ENCODE results near the gene GMPR.

The GMPR gene

DNA sequence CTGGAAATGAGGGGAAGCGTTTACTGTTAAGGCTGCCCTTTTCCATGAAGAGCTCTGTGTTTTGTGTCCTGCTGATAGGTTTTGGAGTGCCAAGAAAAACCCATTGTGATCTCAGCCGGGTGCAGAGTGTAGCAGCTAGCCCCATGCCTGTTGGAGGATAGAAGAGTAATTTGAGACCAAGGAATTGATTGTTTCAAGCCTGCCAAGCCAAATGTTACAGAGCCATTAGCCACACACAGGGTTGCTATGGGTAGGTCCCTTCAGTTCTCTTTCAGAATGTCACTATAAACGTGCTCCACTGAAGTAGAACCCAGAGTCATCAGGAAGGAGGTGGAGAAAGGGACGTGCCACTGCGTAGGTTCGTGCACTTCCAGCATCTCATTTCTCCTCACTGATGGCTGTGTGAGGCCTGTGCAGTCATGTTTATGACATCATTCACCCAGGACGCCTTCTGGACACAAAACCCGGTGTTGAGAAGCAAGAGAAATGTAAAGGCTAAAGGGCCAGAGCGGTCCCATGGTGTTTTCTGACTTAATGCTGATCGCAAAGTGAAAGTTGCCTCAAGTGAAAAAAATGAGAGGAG is 6.6 kb downstream of the GMPR start:
- TF ChIP-seq, protein P1, sequence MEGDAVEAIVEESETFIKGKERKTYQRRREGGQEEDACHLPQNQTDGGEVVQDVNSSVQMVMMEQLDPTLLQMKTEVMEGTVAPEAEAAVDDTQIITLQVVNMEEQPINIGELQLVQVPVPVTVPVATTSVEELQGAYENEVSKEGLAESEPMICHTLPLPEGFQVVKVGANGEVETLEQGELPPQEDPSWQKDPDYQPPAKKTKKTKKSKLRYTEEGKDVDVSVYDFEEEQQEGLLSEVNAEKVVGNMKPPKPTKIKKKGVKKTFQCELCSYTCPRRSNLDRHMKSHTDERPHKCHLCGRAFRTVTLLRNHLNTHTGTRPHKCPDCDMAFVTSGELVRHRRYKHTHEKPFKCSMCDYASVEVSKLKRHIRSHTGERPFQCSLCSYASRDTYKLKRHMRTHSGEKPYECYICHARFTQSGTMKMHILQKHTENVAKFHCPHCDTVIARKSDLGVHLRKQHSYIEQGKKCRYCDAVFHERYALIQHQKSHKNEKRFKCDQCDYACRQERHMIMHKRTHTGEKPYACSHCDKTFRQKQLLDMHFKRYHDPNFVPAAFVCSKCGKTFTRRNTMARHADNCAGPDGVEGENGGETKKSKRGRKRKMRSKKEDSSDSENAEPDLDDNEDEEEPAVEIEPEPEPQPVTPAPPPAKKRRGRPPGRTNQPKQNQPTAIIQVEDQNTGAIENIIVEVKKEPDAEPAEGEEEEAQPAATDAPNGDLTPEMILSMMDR (IDR thresholded peaks at IDR 0.05; ENCODE audit: low read depth, low read length, missing control alignments): no peak
- no peak overlapping the region for H3K4me3 ChIP-seq (replicated peaks; ENCODE audit: low read depth, low read length)
- no peak for DNase-seq (ENCODE audit: extremely low read depth, low read depth)

DNA sequence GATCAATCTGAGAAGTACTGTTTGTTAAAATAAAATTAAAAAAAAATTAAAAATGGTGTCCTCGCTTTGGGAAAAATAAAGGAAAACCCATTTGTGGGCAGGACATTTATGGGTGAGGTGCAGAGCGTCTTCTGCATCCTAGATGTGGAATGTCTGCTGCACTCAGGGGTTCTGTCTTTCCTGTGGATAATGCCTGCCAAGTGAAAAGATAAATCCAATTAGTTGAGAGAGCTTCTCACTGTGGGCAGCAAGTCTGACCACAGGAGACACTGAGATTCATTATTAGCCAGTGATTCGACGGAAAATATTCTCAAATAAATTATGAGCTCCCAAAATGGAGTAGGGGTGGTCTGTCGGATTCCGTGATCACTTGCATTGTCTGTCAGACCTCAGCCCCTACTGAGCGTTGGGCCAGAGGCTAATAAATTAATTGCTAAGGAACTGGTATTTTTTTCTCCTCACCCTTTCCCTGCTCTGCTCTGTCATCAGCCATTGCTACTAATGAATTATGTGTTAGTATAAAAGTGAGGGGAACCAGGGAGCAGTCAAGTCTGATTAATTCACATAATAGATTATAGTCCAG is 10.0 kb downstream of the GMPR start:
- no peak for DNase-seq (ENCODE audit: extremely low read depth, low read depth)
- TF ChIP-seq, protein P1 (IDR thresholded peaks at IDR 0.05; ENCODE audit: low read depth, low read length, missing control alignments): no peak
- H3K4me3 ChIP-seq (replicated peaks; ENCODE audit: low read depth, low read length): no peak overlapping the region

DNA sequence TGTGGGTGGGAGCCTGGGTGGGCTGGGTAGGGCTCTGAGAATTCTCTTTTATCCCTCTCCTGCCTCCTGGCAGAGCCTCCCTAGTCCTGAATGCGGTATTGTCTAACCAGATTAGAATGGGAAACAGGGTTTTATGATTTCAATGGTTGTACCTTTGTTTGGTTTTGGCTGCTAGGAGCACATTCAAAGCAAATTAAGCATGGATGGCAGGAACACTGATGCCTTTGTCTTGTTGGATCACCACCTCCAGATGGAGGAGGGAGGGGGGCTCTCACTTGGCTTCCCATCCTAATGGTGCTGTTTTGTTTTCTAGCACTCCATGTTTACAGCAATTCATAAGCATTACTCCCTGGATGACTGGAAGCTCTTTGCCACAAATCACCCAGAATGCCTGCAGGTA is 11.6 kb downstream of the GMPR start:
- DNase-seq (ENCODE audit: extremely low read depth, low read depth): no peak

DNA sequence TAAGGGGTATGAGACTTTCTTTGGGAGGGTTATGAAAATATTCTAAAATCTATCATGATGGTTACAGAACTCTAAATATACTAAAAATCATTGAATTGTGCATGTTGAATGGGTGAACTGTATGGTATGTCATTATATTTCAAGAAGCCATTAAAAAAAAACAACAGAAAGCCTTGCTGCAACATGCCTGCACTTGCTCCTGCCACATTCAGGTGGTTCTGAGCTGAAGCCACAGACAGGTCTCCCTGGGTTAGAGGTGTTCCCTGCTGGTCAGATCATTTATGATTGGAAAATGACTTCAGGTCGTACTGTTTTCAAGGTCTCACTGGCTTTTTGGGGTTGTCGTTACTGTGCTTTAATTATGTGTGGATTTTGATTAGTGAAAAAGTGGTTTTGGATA is 13.3 kb downstream of the GMPR start:
- TF ChIP-seq, protein P1 (IDR thresholded peaks at IDR 0.05; ENCODE audit: low read depth, low read length, missing control alignments): no peak
- no peak overlapping the region for H3K4me3 ChIP-seq (replicated peaks; ENCODE audit: low read depth, low read length)
- no peak for DNase-seq (ENCODE audit: extremely low read depth, low read depth)

More for the DNA sequence above, 11.6 kb downstream of the GMPR start:
- TF ChIP-seq, protein P1 (IDR thresholded peaks at IDR 0.05; ENCODE audit: low read depth, low read length, missing control alignments): no peak
- no peak overlapping the region for H3K4me3 ChIP-seq (replicated peaks; ENCODE audit: low read depth, low read length)

DNA sequence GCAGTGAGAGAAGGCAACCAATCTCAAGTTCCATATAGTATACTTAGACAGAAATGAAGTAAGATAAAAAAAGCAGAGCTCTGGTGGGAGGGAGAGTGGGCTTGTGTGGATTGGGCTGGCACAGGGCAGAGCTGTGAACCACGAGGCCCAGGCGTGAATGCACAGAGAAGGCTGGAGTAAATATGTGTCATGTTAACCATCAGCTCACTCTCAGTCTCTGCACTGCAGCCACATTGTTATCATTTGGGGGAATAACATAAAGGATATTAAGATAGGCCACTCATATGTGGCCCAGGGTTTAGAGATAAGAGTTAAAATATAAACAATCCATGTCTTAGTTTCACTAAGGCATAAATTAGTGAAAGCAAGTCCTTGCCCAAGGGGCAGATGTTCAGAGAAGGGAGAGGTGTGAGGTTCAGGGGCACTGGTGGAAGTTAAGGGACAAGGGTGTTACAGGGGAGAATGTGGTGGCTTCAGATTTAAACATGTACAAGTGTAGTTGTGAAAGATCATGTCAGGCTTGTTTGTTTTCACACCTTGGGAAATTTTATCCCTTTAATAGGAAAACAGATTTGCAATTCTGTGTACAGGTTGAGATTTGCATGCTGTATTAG is 14.4 kb downstream of the GMPR start:
- TF ChIP-seq, protein P1 (IDR thresholded peaks at IDR 0.05; ENCODE audit: low read depth, low read length, missing control alignments): no peak
- no peak for DNase-seq (ENCODE audit: extremely low read depth, low read depth)
- no peak overlapping the region for H3K4me3 ChIP-seq (replicated peaks; ENCODE audit: low read depth, low read length)

DNA sequence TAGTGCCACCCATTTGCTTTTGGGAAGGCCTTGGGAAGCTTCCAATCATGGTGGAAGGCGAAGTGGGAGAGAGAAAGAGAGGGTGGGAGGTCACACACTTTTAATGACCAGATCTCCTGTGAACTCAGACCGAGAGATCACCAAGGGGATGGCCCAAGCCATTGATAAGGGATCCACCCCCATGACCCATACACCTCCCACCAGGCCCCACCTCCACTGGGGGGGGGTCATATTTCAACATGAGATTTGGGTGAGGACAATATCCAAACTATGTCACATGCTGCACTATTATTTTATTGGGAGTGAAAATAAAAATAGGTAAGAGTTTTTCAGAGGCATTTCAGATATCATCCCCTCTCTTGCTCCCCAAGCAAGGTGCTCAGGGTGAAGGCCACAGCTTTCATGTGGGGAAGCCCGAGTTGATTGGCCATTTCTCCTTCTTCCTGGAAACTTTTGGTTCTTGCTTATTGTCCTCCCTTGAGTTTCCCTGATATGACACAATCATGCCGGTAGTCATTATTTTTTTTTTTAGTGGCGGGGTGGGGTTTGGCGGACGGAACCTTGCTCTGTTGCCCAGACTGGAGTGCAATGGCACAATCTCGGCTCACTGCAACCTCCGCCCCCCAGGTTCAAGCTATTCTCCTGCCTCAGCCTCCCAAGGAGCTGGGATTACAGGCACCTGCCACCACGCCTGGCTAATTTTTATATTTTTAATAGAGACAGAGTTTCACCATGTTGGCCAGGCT is 15.2 kb downstream of the GMPR start:
- H3K4me3 ChIP-seq (replicated peaks; ENCODE audit: low read depth, low read length): no peak overlapping the region
- TF ChIP-seq, protein P1 (IDR thresholded peaks at IDR 0.05; ENCODE audit: low read depth, low read length, missing control alignments): no peak

More for the DNA sequence above, 15.2 kb downstream of the GMPR start:
- no peak for DNase-seq (ENCODE audit: extremely low read depth, low read depth)
